IPS-15b (cell line): ENCODE data around the gene COL23A1.

ENCODE experiments used
- H3K27me3 ChIP-seq: one replicate; pipeline ENCODE4 v1.6.1; 2013; ENCODE audit warnings: low read length; ENCODE audit not compliant: control insufficient read depth, insufficient read depth
- H3K36me3 ChIP-seq: one replicate; pipeline ENCODE4 v1.6.1; 2013; ENCODE audit warnings: low read length; ENCODE audit not compliant: control insufficient read depth, insufficient read depth
- H3K4me1 ChIP-seq: one replicate; pipeline ENCODE4 v1.6.1; 2013; ENCODE audit warnings: mild to moderate bottlenecking, low read length; ENCODE audit not compliant: control insufficient read depth, insufficient read depth
- H3K4me3 ChIP-seq: one replicate; pipeline ENCODE4 v1.5.1; 2013; ENCODE audit warnings: low read depth, low read length
- H3K9ac ChIP-seq: one replicate; pipeline ENCODE4 v1.6.1; 2013; ENCODE audit warnings: low read depth, mild to moderate bottlenecking, low read length
- H3K9me3 ChIP-seq: one replicate; pipeline ENCODE4 v1.6.1; 2013; ENCODE audit warnings: mild to moderate bottlenecking, low read length; ENCODE audit not compliant: control insufficient read depth, insufficient read depth

Gene COL23A1

GRCh38 chr5:178301641-178302040, 288.6 kb downstream of the COL23A1 start:
- Histone ChIP-seq H3K27me3 (no peaks in the 10 kb centered on the region), H3K36me3 (no peaks in the 10 kb centered on the region), H3K4me3 (no peak overlapping the region), H3K4me1 (no peaks in the 10 kb centered on the region), H3K9me3 (no peaks in the 10 kb centered on the region), H3K9ac (no peak overlapping the region)

DNA sequence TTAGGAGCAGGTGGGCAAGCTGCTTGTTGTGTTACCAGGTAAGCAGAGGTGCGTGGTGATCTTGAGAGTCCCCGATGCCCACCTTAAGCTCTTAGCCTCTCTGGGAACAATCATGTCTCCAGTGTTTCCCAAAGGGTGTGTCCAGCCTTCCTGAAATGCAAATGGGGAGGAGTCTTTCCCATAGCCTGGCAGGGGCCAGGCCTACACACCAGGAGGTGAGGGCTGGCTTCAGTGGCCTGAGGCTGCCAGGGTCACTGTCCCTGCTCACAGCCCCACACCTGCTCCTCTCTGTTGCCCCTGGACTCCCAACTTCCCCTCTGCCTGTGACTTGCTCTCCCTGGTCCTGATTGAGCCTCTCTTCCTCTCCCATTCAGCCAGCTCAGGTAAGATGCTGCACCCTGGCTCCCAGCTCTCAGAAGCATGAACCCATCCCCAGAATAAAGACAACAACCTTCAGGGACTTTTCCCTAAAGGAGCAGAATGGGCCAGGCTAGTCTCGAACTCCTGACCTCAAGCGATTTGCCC, 291.8 kb downstream of the COL23A1 start:
- Histone ChIP-seq H3K36me3 (no peaks in the 10 kb centered on the region), H3K4me3 (no peak overlapping the region), H3K4me1 (no peaks in the 10 kb centered on the region), H3K9ac (no peak overlapping the region), H3K27me3 (no peaks in the 10 kb centered on the region), H3K9me3 (no peaks in the 10 kb centered on the region)

GRCh38 chr5:178297751-178298150, 292.4 kb downstream of the COL23A1 start:
- Histone ChIP-seq H3K27me3 (no peaks in the 10 kb centered on the region), H3K9ac (no peak overlapping the region), H3K36me3 (no peaks in the 10 kb centered on the region), H3K4me3 (no peak overlapping the region), H3K9me3 (no peaks in the 10 kb centered on the region), H3K4me1 (no peaks in the 10 kb centered on the region)

- Histone ChIP-seq H3K27me3 (no peaks in the 10 kb centered on the region), H3K36me3 (no peaks in the 10 kb centered on the region), H3K9ac (no peak overlapping the region), H3K4me1 (no peaks in the 10 kb centered on the region), H3K9me3 (no peaks in the 10 kb centered on the region), H3K4me3 (no peak overlapping the region)
Measured at GRCh38 chr5:178296066-178296465, 294.1 kb downstream of the COL23A1 start.

- Histone ChIP-seq H3K9me3 (no peaks in the 10 kb centered on the region), H3K36me3 (no peaks in the 10 kb centered on the region), H3K27me3 (no peaks in the 10 kb centered on the region), H3K4me3 (no peak overlapping the region), H3K4me1 (no peaks in the 10 kb centered on the region), H3K9ac (no peak overlapping the region)
Measured at GRCh38 chr5:178295589-178295988, 294.6 kb downstream of the COL23A1 start.

DNA sequence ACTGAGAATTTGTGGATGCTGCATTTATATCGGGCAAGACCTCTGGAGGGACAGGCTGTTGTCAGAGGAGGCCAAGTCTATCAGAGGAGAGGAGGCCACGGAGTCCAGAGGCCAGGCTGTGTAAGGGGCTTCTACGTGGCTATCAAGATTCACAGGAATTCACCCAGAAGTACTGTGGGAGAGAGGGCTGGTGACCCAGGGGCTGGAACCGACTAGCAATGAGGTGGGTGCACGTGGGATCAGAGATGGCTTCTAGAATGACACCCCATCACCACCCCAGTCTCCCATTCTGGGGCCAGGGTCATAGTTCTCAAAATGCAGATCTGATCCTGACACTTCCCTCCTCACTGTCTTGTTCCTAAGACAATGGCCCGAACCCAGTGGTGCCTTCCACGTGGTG, 296.4 kb downstream of the COL23A1 start:
- no peaks in the 10 kb centered on the region for H3K9me3 ChIP-seq
- no peaks in the 10 kb centered on the region for H3K27me3 ChIP-seq
- no peaks in the 10 kb centered on the region for H3K4me1 ChIP-seq
- no peak overlapping the region for H3K4me3 ChIP-seq
- no peak overlapping the region for H3K9ac ChIP-seq
- no peaks in the 10 kb centered on the region for H3K36me3 ChIP-seq

- Histone ChIP-seq H3K4me1 (no peaks in the 10 kb centered on the region), H3K9ac (no peak overlapping the region), H3K36me3 (no peaks in the 10 kb centered on the region), H3K9me3 (no peaks in the 10 kb centered on the region), H3K4me3 (no peak overlapping the region), H3K27me3 (no peaks in the 10 kb centered on the region)
Measured at GRCh38 chr5:178293400-178293799, 296.8 kb downstream of the COL23A1 start.

DNA sequence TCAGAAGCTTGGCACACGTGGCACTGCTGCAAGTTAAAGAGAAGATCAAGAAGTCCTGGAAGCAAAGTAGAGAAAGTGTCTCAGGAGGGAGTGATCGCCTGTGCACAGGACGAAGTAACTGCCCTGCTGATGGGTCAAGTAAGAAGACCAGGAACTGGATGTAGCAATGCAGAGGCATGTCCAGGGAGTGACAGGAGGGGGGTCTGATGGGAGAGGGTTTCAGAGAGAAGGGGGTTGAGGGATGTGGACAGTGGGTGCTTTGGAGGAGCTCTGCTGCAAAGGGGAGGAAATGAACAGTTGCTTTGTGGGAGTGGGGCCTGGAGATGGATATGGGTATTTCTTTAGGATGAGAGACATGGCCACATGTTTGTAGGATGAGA, 297.4 kb downstream of the COL23A1 start:
- Histone ChIP-seq H3K27me3 (no peaks in the 10 kb centered on the region), H3K4me1 (no peaks in the 10 kb centered on the region), H3K9me3 (no peaks in the 10 kb centered on the region)

DNA sequence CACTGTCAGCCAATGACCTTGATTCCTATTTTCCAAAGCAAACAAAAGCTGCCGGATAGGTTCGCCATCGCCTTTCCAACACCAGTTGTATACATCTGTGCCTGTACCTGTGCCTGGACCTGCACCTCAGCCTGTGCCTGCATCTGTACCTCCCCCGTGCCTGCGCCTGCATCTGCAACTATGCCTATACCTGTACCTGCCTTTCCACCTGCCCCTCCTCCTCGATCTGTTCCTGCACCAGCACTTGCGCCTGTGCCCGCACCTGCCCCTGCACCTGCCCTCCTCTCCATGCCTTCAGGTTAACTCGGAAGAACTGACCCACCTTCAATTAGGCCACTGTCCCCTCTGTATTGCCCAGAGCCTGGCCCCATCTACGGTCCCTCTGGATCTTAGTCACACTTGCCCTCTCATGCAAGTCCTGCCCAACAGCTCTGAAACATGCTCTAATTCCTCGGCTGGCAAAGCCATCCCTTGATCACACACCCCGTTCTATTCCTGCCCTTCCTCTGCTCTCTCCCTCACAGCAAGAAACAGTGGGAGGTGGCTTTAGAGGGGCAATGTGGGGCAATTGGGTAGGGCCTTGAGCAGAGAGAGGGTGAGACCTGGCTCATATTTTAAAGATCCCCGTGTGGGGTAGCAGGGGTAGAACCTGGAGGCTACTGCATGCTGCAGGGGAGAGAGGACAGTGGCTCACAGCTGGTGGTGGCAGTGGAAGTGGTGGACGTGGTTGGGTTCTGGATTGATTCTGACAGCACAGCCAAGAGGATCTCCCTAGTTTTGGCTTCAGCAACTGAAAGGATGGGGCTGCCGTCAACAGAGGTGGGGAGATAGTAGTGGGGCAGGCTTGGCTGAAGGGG, 298.0 kb downstream of the COL23A1 start:
- Histone ChIP-seq H3K9ac (no peak overlapping the region), H3K4me1 (no peaks in the 10 kb centered on the region)

More for the DNA sequence above, 297.4 kb downstream of the COL23A1 start:
- no peak overlapping the region for H3K9ac ChIP-seq
- no peak overlapping the region for H3K4me3 ChIP-seq
- no peaks in the 10 kb centered on the region for H3K36me3 ChIP-seq

DNA sequence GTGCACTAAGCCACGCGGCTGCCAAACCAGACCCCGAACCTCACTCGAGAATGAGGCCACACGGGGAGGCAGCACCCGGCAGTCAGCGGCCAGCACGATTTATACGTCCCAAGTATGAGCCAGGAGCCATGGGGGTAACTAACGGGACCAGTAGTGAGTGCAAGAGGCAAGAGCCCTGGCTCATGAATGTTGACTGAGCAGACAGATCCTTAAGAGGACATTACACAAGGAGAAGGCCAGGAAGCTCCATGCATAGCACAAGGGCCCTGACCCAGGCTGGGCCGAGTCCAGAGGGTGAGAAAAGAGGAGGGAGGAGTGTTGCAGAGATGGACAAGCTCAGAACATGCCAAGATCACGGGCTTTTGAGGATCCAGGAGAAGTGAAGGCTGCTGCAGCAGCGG, 299.0 kb downstream of the COL23A1 start:
- no peaks in the 10 kb centered on the region for H3K4me1 ChIP-seq
- H3K36me3 ChIP-seq, result no peaks in the 10 kb centered on the region
- H3K27me3 ChIP-seq, result no peaks in the 10 kb centered on the region
- no peaks in the 10 kb centered on the region for H3K9me3 ChIP-seq
- no peak overlapping the region for H3K4me3 ChIP-seq
- no peak overlapping the region for H3K9ac ChIP-seq

More for the DNA sequence above, 298.0 kb downstream of the COL23A1 start:
- Histone ChIP-seq H3K4me3 (no peak overlapping the region), H3K36me3 (no peaks in the 10 kb centered on the region), H3K9me3 (no peaks in the 10 kb centered on the region), H3K27me3 (no peaks in the 10 kb centered on the region)

DNA sequence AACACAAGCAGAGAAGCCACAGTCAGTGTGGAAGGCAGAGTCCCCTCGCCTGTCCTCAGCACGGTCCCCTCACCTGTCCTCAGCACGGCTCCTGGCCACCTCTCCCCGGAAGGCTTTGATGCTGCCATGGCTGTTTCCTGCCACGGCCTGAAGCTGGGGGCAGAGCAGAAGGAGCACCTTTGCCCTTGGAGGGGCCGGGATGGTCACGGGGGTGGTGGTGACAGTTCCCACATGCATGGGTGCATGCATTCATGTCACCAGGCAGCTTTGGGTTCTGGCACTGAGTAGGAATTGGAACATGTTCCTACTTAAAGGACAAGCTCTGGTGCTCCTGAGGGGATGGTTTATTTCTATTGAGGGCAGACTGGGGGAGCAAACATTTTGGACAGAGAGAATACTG, 299.8 kb downstream of the COL23A1 start:
- Histone ChIP-seq H3K4me1 (no peaks in the 10 kb centered on the region), H3K36me3 (no peaks in the 10 kb centered on the region), H3K27me3 (no peaks in the 10 kb centered on the region), H3K9me3 (no peaks in the 10 kb centered on the region), H3K9ac (no peak overlapping the region), H3K4me3 (no peak overlapping the region)

- Histone ChIP-seq H3K4me1 (no peaks in the 10 kb centered on the region), H3K36me3 (no peaks in the 10 kb centered on the region), H3K9ac (no peak overlapping the region), H3K27me3 (no peaks in the 10 kb centered on the region), H3K9me3 (no peaks in the 10 kb centered on the region), H3K4me3 (no peak overlapping the region)
Measured at GRCh38 chr5:178289438-178289837, 300.8 kb downstream of the COL23A1 start.
